B cell (primary cell): ENCODE results near the gene KRTAP4-7. TPM values are rescaled to one million over a fixed set of nuclear protein-coding genes. Genes with fewer than 3 reads are reported as not detected.
"Not testable (repeated sequence)": the region's sequence is repeated elsewhere in the genome, so short reads cannot be mapped to it uniquely, and the experiment has no call there.

ENCODE experiments used
- ATAC-seq: fragments of 200-7000 bp; cut with Tn5 transposase; one replicate; pipeline ENCODE4 v1.10.0; 2021; ENCODE audit warnings: low read depth, mild to moderate bottlenecking, moderate number of reproducible peaks, moderate library complexity
- CTCF ChIA-PET: fragments of 350-600 bp; sonication (Branson Sonifier 250); formaldehyde crosslinking; loops from one replicate; lab custom pipeline; 2021; ENCODE audit warnings: antibody characterized with exemption, inconsistent platforms; lab: Charles Lee
- POLR2A ChIA-PET: fragments of 350-600 bp; sonication (Branson Sonifier 250); formaldehyde crosslinking; loops from one replicate; lab custom pipeline; 2021; ENCODE audit warnings: antibody characterized with exemption; lab: Charles Lee
- DNase-seq: peaks from one replicate; pipeline ENCODE4 v3.0.0; 2013
- H2AFZ ChIP-seq: 2 replicates; pipeline ENCODE4 v1.6.1; 2012; ENCODE audit warnings: mild to moderate bottlenecking, low read depth, low read length; ENCODE audit not compliant: insufficient read depth, poor library complexity, severe bottlenecking
- H3K27ac ChIP-seq, 2 donors: 1 replicate in 1 of 2; 2 replicates in 1 of 2; pipeline ENCODE4 v1.5.1; 2012 to 2013; ENCODE audit warnings: low read length in 2 of 2, mild to moderate bottlenecking in 2 of 2, moderate library complexity in 1 of 2
- H3K27me3 ChIP-seq, 4 experiments: fragments of 200-600 bp in 1 of 4; sonication (generic) in 1 of 4; replicated peaks in 1 of 4; 1 replicate in 2 of 4; 2 replicates in 2 of 4; pipeline versions ENCODE4 v1.6.1 to v1.7.0; 2013 to 2016; ENCODE audit warnings: low read length in 3 of 4, mild to moderate bottlenecking in 2 of 4, mixed read lengths in 1 of 4, moderate library complexity in 1 of 4; ENCODE audit not compliant: insufficient read depth in 4 of 4, control insufficient read depth in 3 of 4; ENCODE audit errors: control extremely low read depth in 1 of 4
- H3K36me3 ChIP-seq, 2 experiments: replicated peaks in 1 of 2; 1 replicate in 1 of 2; 2 replicates in 1 of 2; pipeline versions ENCODE4 v1.6.1 to v1.7.1; 2013; ENCODE audit warnings: low read length in 1 of 2; ENCODE audit not compliant: insufficient read depth in 2 of 2, control insufficient read depth in 1 of 2; ENCODE audit errors: control extremely low read depth in 1 of 2, extremely low read depth in 1 of 2
- H3K4me1 ChIP-seq, 2 donors: fragments of 200-600 bp in 1 of 2; sonication (generic) in 1 of 2; 1 replicate in 1 of 2; 2 replicates in 1 of 2; pipeline versions ENCODE4 v1.5.1 to v1.6.1; 2013 to 2017; ENCODE audit warnings: low read length in 2 of 2; ENCODE audit not compliant: control insufficient read depth in 2 of 2, insufficient read depth in 2 of 2
- H3K4me2 ChIP-seq: replicated peaks from 2 replicates; pipeline ENCODE3; 2012; ENCODE audit warnings: mild to moderate bottlenecking, low read depth, low read length; ENCODE audit not compliant: poor library complexity, severe bottlenecking
- H3K4me3 ChIP-seq, 5 experiments: fragments of 200-600 bp in 1 of 5; sonication (generic) in 1 of 5; 1 replicate in 3 of 5; 2 replicates in 2 of 5; pipeline versions ENCODE4 v1.5.1 to v1.7.0; 2011 to 2016; ENCODE audit warnings: low read length in 4 of 5, mild to moderate bottlenecking in 4 of 5, low read depth in 2 of 5, control low read depth in 1 of 5, moderate library complexity in 1 of 5; ENCODE audit not compliant: insufficient read depth in 1 of 5; ENCODE audit errors: control extremely low read depth in 1 of 5, extremely low read depth in 1 of 5
- H3K79me2 ChIP-seq: fragments of 200-600 bp; sonication (generic); one replicate; pipeline ENCODE4 v1.6.0; 2016; ENCODE audit warnings: low read length; ENCODE audit not compliant: control insufficient read depth, insufficient read depth
- H3K9ac ChIP-seq: fragments of 200-600 bp; sonication (generic); 2 replicates; pipeline ENCODE4 v1.6.1; 2017; ENCODE audit warnings: mild to moderate bottlenecking, low read length, moderate library complexity
- H3K9me3 ChIP-seq, 3 donors: one replicate each; pipeline versions ENCODE4 v1.6.1 to v1.7.1; 2013; ENCODE audit warnings: low read length in 2 of 3; ENCODE audit not compliant: control insufficient read depth in 2 of 3, insufficient read depth in 1 of 3; ENCODE audit errors: control extremely low read depth in 1 of 3
- H4K20me1 ChIP-seq: 2 replicates; pipeline ENCODE4 v1.6.0; 2012; ENCODE audit warnings: mild to moderate bottlenecking, low read length; ENCODE audit not compliant: insufficient read depth, control insufficient read depth, poor library complexity, severe bottlenecking
- H3K27ac Mint-ChIP-seq: one replicate; pipeline ENCODE4 v1.8.0; 2021; ENCODE audit warnings: mixed read lengths
- H3K27me3 Mint-ChIP-seq: one replicate; pipeline ENCODE4 v1.8.0; 2021; ENCODE audit warnings: mixed read lengths
- H3K4me1 Mint-ChIP-seq: one replicate; pipeline ENCODE4 v1.8.0; 2021; ENCODE audit warnings: mixed read lengths
- H3K4me3 Mint-ChIP-seq: one replicate; pipeline ENCODE4 v1.8.0; 2021; ENCODE audit warnings: mixed read lengths
- H3K9me3 Mint-ChIP-seq: one replicate; pipeline ENCODE4 v1.8.0; 2022; ENCODE audit warnings: mixed read lengths; ENCODE audit not compliant: insufficient read depth
- EZH2 ChIP-seq: IDR thresholded peaks from 2 replicates; pipeline ENCODE4 v1.6.1; 2012; ENCODE audit warnings: borderline replicate concordance, low read depth, mild to moderate bottlenecking, moderate library complexity, low read length; ENCODE audit not compliant: insufficient read depth, poor library complexity, severe bottlenecking
- WGBS: methylation state at CpG from one replicate; pipeline ENCODE4 v1.1.5; 2013; ENCODE audit warnings: missing lambda C conversion rate; ENCODE audit not compliant: insufficient coverage; 5-methylcytosine and 5-hydroxymethylcytosine counted together
- intact Hi-C: fragments of 100-400 bp; cut with micrococcal nuclease; formaldehyde crosslinking; loops from one replicate; pipeline ENCODE4 v1.10.0; 2022
- polyA plus RNA-seq: library from polyadenylated mRNA; depleted of rRNA; stranded (reverse); fragments of >200 nt; gene quantifications from 2 replicates; pipeline ENCODE4 v1.2.3, GENCODE V29; 2012
- total RNA-seq, 2 donors: library from RNA; stranded (reverse); fragments of 120-200 nt in 1 of 2; gene quantifications; 1 replicate in 1 of 2; 2 replicates in 1 of 2; pipeline versions ENCODE4 v1.2.3 to v1.2.4, GENCODE V29; 2013 to 2022
- TF ChIP-seq, protein P1 (sequence below): fragments of 200-600 bp; IDR thresholded peaks from one replicate; pipeline ENCODE4 v1.8.0; 2022; ENCODE audit warnings: antibody characterized with exemption, mild to moderate bottlenecking

The KRTAP4-7 gene
- total and polyA plus RNA-seq, 2 donors (not counting 1 experiment from before 2014, with no cell fraction given), result not detected

DNA sequence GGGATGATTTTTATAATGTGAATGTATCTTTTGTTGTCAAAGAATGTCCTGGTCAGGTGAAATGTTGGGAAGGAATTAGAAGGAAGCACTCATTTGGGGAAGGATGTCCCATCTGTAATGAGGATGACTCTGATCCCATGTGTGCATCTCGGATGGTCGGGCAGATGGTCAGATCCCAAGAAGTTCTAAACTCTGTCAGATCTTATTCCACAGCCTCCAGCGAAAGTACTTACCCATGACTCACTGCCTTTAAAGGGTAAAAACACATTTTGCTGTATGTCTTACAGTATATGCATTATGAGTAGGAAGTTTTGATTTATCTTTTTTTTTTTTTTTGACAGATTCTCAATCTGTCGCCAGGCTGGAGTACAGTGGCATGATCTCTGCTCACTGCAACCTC lies 34.8 kb downstream of the KRTAP4-7 start:
- Histone ChIP-seq H3K36me3 (no peaks in the 10 kb centered on the region), H3K4me1 (peaks cover 56 to 71% of the 10 kb centered on the region in 2 donors), H3K4me3 (no peak overlapping the region), H3K79me2 (no peaks in the 10 kb centered on the region), H2AFZ (no peak overlapping the region), H3K27me3 (no peaks in the 10 kb centered on the region), H3K9me3 (peaks cover 0 to 13% (median 7%) of the 10 kb centered on the region in 3 donors), H3K4me2 (no peak overlapping the region), H3K9ac (no peak overlapping the region), H3K27ac (peak overlapping the region in 1 of 2 donors; percentile 20), H4K20me1 (no peaks in the 10 kb centered on the region)
- ATAC-seq, result no peak
- Mint-ChIP-seq H3K4me3 (no peak overlapping the region), H3K27ac (no peak overlapping the region), H3K27me3 (peaks cover 8% of the 10 kb centered on the region), H3K9me3 (no peaks in the 10 kb centered on the region), H3K4me1 (peaks cover 40% of the 10 kb centered on the region)
- intact Hi-C loops, result loop anchor here (5.0 kb wide), 1 partner anchor 59 kb away; the partner anchor contains the start of gene KRTAP4-2
- no peak for DNase-seq
- TF ChIP-seq EZH2, result no peak
- TF ChIP-seq, protein P1, sequence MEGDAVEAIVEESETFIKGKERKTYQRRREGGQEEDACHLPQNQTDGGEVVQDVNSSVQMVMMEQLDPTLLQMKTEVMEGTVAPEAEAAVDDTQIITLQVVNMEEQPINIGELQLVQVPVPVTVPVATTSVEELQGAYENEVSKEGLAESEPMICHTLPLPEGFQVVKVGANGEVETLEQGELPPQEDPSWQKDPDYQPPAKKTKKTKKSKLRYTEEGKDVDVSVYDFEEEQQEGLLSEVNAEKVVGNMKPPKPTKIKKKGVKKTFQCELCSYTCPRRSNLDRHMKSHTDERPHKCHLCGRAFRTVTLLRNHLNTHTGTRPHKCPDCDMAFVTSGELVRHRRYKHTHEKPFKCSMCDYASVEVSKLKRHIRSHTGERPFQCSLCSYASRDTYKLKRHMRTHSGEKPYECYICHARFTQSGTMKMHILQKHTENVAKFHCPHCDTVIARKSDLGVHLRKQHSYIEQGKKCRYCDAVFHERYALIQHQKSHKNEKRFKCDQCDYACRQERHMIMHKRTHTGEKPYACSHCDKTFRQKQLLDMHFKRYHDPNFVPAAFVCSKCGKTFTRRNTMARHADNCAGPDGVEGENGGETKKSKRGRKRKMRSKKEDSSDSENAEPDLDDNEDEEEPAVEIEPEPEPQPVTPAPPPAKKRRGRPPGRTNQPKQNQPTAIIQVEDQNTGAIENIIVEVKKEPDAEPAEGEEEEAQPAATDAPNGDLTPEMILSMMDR, result no peak
- CTCF ChIA-PET, result no interaction called here
- POLR2A ChIA-PET, result no interaction called here
- no CpG with 5 or more reads among the region's 4 CpGs for WGBS

DNA sequence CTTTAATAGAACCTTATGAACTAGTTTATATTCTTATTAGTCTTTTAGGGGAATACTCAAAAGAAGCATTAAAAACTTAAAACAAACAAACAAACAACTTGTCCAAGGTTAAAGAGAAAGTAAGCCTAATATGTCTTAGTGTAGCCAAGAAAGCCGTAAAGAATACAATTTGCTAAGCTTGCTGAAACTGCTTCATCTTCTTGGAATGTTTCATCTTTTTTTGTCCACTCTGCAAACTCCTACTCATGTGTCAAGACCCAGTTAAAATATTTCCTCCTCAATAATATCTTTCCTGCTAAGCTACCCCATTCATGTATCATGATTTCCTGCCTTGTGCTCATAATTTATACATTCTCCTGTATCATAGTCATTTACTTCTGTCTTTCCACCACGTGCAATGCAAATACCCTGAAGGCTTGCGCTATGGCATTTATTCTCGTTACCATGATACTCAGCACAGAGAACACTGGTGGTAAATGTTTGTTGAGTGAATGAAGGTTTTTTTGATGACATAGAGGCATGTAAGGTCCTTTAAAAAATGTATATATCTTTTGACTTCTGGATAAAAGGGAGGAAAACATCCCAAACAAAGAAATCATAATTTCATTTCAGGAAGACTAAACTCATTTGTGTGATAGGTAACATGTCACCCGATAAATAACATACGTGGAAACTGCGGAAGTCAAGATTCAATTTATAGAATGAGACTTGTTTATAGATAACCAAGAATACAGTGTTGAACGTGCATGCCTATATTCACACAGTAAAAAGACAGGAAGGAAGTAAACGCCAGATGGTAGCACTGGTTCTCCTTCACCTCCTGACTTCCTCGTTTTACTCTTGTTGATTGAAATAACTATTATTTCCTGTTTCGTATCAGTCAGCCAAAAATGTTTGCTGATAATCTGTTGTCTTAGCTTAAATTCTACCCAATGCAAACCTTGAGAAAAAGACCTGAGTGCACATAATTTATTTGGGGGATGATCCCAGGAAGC lies 36.0 kb downstream of the KRTAP4-7 start:
- H2AFZ ChIP-seq, H3K9me3 Mint-ChIP-seq, H3K36me3 ChIP-seq, H3K9me3 ChIP-seq, H3K27me3 ChIP-seq, H4K20me1 ChIP-seq, H3K79me2 ChIP-seq, H3K27me3 Mint-ChIP-seq: not testable (repeated sequence)
- peak overlapping the region; percentile 87 for H3K27ac Mint-ChIP-seq
- H3K4me1 ChIP-seq, result peaks cover 64 to 77% of the 10 kb centered on the region in 2 donors
- peak; percentile 71 for DNase-seq
- intact Hi-C loops, result loop anchor here (5.0 kb wide), 2 partner anchors 57 to 187 kb away; partner anchors contain the start of genes KRTAP16-1 and KRTAP4-2
- peak; percentile 69 for ATAC-seq
- WGBS, result 100% methylated on average over 1 of the region's 11 CpGs
- H3K4me2 ChIP-seq, result peak overlapping the region; percentile 57
- peak overlapping the region; percentile 93 to 97 for H3K27ac ChIP-seq
- H3K4me3 Mint-ChIP-seq, result peak overlapping the region; percentile 46
- H3K9ac ChIP-seq, result peak overlapping the region; percentile 30
- ChIA-PET CTCF (interaction anchor here (1.6 kb wide), 1 partner anchor 202 kb away, joined by 5 read pairs; no protein-coding TSS in a partner anchor), POLR2A (interaction anchor here (0.8 kb wide), 1 partner anchor 102 kb away, joined by 3 read pairs; no protein-coding TSS in a partner anchor)
- H3K4me1 Mint-ChIP-seq, result peaks cover 40% of the 10 kb centered on the region
- peak overlapping the region in 2 of 5 experiments; percentile 25 to 50 for H3K4me3 ChIP-seq
